ENCODE results near the gene SLC66A2. TPM values are rescaled to one million over a fixed set of nuclear protein-coding genes. Genes with fewer than 3 reads are reported as not detected.

Gene SLC66A2
- total and polyA plus RNA-seq, 2 of the 13 experiments (the other 11 are each of a cell fraction or from before 2014, with no cell fraction given) = 33.5 to 41.9 TPM

- 63% methylated on average over 12 of the region's 12 CpGs for WGBS (ENCODE audit: low lambda C conversion rate)
- intact Hi-C loops (cut with micrococcal nuclease; ENCODE audit: unreplicated experiment) = no loop called here
- no peak for FAIRE-seq
Observed at GRCh38 chr18:79879566-79879965, 71.9 kb downstream of the SLC66A2 start.

More at GRCh38 chr18:79879566-79879965, 71.9 kb downstream of the SLC66A2 start:
- no peak overlapping the region for H2AFZ ChIP-seq (ENCODE audit: low read length)
- no peaks in the 10 kb centered on the region for H3K9me3 ChIP-seq (ENCODE audit: low read length)
- no peaks in the 10 kb centered on the region for H4K20me1 ChIP-seq (ENCODE audit: insufficient read depth, low read length)
- in situ Hi-C loops (cut with HindIII; ENCODE audit: extremely low pct_ligation_motif_present, low pct_unique_long_range_greater_than_20kb) = no loop called here
- no peak overlapping the region for H3K4me3 ChIP-seq (replicated peaks in 1 of 3; ENCODE audit: insufficient read depth in 1 of 3, low read depth in 2 of 3, low read length in 3 of 3)
- H3K9ac ChIP-seq (ENCODE audit: insufficient read depth, low read depth, low read length) = no peak overlapping the region
- CTCF ChIA-PET (ENCODE audit: low intra/inter-chr PET ratio, low total read pairs) = no interaction called here
- no peaks in the 10 kb centered on the region for H3K36me3 ChIP-seq (replicated peaks in 1 of 2; ENCODE audit: control insufficient read depth in 1 of 2, insufficient read depth in 2 of 2, low read length in 2 of 2)
- TF ChIP-seq ZFP41 (CRISPR knock-in tag; IDR thresholded peaks at IDR 0.05; ENCODE audit: borderline replicate concordance) = no peak
- TF ChIP-seq ZFP62 (CRISPR knock-in tag; IDR thresholded peaks at IDR 0.05) = no peak
- no peak for TF ChIP-seq ZNF230 (CRISPR knock-in tag; IDR thresholded peaks at IDR 0.05)
- TF ChIP-seq ZSCAN22 (CRISPR knock-in tag; IDR thresholded peaks at IDR 0.05) = no peak
- no peak for TF ChIP-seq SIN3A (IDR thresholded peaks at IDR 0.05; ENCODE audit: borderline replicate concordance, low read depth, low read length)
- no peak for TF ChIP-seq ZNF446 (CRISPR knock-in tag; IDR thresholded peaks at IDR 0.05)
- TF ChIP-seq ZBTB33 (CRISPR knock-in tag; IDR thresholded peaks at IDR 0.05) = no peak
- no peak for TF ChIP-seq CHD2 (IDR thresholded peaks at IDR 0.05; ENCODE audit: low read depth, low read length)
- no peak for TF ChIP-seq ZNF44 (CRISPR knock-in tag; IDR thresholded peaks at IDR 0.05)
- no peak for TF ChIP-seq ZNF530 (CRISPR knock-in tag; IDR thresholded peaks at IDR 0.05; ENCODE audit: low read depth)
- no peak for TF ChIP-seq ZBTB3 (CRISPR knock-in tag; IDR thresholded peaks at IDR 0.05; ENCODE audit: borderline replicate concordance, low read depth)
- TF ChIP-seq MATR3 (CRISPR knock-in tag; IDR thresholded peaks at IDR 0.05) = no peak
- no peak for TF ChIP-seq ZNF75D (CRISPR knock-in tag; IDR thresholded peaks at IDR 0.05; ENCODE audit: borderline replicate concordance)
- no peak overlapping the region for H3K27ac ChIP-seq (ENCODE audit: extremely low read length, insufficient read depth, low read length)
- POLR2A ChIA-PET = no interaction called here
- BruUV-seq (replicated peaks) = no TSS peak
- DNase-seq (ENCODE audit: low spot score) = no peak
- H3K4me2 ChIP-seq (ENCODE audit: low read depth, low read length) = no peak overlapping the region
- no peaks in the 10 kb centered on the region for H3K79me2 ChIP-seq (ENCODE audit: insufficient read depth, low read length)
- peaks cover 10 to 54% of the 10 kb centered on the region in 2 experiments for H3K27me3 ChIP-seq (ENCODE audit: control insufficient read depth in 1 of 2, insufficient read depth in 2 of 2, low read length in 2 of 2)
- no peak for ATAC-seq
- no peaks in the 10 kb centered on the region for H3K4me1 ChIP-seq (ENCODE audit: insufficient read depth, low read length)
